ENCODE measurements around the gene CPNE9. TPM values are rescaled to one million over a fixed set of nuclear protein-coding genes. Genes with fewer than 3 reads are reported as not detected.

The CPNE9 gene
- total and polyA plus RNA-seq, 8 donors, result 0.15 to 0.40 (median 0.25) TPM; not detected in 2

- TF ChIP-seq, protein P1, sequence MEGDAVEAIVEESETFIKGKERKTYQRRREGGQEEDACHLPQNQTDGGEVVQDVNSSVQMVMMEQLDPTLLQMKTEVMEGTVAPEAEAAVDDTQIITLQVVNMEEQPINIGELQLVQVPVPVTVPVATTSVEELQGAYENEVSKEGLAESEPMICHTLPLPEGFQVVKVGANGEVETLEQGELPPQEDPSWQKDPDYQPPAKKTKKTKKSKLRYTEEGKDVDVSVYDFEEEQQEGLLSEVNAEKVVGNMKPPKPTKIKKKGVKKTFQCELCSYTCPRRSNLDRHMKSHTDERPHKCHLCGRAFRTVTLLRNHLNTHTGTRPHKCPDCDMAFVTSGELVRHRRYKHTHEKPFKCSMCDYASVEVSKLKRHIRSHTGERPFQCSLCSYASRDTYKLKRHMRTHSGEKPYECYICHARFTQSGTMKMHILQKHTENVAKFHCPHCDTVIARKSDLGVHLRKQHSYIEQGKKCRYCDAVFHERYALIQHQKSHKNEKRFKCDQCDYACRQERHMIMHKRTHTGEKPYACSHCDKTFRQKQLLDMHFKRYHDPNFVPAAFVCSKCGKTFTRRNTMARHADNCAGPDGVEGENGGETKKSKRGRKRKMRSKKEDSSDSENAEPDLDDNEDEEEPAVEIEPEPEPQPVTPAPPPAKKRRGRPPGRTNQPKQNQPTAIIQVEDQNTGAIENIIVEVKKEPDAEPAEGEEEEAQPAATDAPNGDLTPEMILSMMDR (IDR thresholded peaks at IDR 0.05), result no peak
- peaks cover 0 to 100% of the 10 kb centered on the region in 2 donors for H3K36me3 ChIP-seq
These were observed 17.5 kb upstream of the CPNE9 start for GRCh38 chr3:9686050-9686550.

DNA sequence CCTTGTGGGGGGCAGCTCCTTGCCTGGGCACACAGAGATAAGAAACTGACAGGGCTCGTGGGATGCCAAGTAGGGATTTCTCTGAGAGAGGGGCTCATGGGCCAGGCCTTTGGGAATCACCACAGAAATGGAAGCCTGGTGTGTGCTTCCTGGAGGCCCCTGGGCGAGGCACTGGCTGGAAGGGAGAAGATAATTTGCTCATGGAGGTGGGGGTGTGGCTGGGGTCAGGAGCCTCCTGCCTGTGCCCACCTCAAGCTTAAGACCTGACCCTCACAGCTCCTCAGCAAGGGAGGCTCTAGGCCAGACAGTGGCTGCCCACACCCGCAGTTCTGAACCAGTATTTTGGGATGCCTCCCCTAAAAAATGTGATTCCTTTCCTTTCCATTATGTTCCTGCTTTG lies 16.9 kb upstream of the CPNE9 start:
- DNase-seq (no peak), ATAC-seq (no peak)
- no peak overlapping the region for H3K4me3 ChIP-seq
- H3K4me1 ChIP-seq, result no peaks in the 10 kb centered on the region
- H3K27ac ChIP-seq, result no peak overlapping the region
- TF ChIP-seq, protein P1 (IDR thresholded peaks at IDR 0.05), result no peak
- no peaks in the 10 kb centered on the region for H3K27me3 ChIP-seq
- intact Hi-C loops (cut with DNase I), result no loop called here
- H3K9me3 ChIP-seq, result no peaks in the 10 kb centered on the region
- H3K36me3 ChIP-seq, result peaks cover 0 to 100% of the 10 kb centered on the region in 2 donors

More at GRCh38 chr3:9686050-9686550, 17.5 kb upstream of the CPNE9 start:
- Histone ChIP-seq H3K27me3 (no peaks in the 10 kb centered on the region), H3K9me3 (no peaks in the 10 kb centered on the region), H3K27ac (no peak overlapping the region), H3K4me1 (no peaks in the 10 kb centered on the region), H3K4me3 (no peak overlapping the region)
- DNase-seq, result no peak
- intact Hi-C loops (cut with DNase I), result no loop called here
- no peak for ATAC-seq

GRCh38 chr3:9687514-9687913 lies 16.1 kb upstream of the CPNE9 start:
- no peak for ATAC-seq

GRCh38 chr3:9688961-9689360 lies 14.7 kb upstream of the CPNE9 start:
- H3K27ac ChIP-seq, result no peak overlapping the region
- peaks cover 0 to 100% of the 10 kb centered on the region in 2 donors for H3K36me3 ChIP-seq
- H3K27me3 ChIP-seq, result no peaks in the 10 kb centered on the region
- intact Hi-C loops (cut with DNase I), result no loop called here
- H3K4me3 ChIP-seq, result no peak overlapping the region
- no peak for DNase-seq
- ATAC-seq, result no peak
- no peaks in the 10 kb centered on the region for H3K4me1 ChIP-seq
- TF ChIP-seq, protein P1 (IDR thresholded peaks at IDR 0.05), result no peak
- no peaks in the 10 kb centered on the region for H3K9me3 ChIP-seq

More at GRCh38 chr3:9687514-9687913, 16.1 kb upstream of the CPNE9 start:
- Histone ChIP-seq H3K27me3 (no peaks in the 10 kb centered on the region), H3K4me1 (no peaks in the 10 kb centered on the region), H3K4me3 (no peak overlapping the region), H3K36me3 (peaks cover 0 to 100% of the 10 kb centered on the region in 2 donors), H3K27ac (no peak overlapping the region), H3K9me3 (no peaks in the 10 kb centered on the region)
- TF ChIP-seq, protein P1 (IDR thresholded peaks at IDR 0.05), result no peak
- no peak for DNase-seq
- intact Hi-C loops (cut with DNase I), result no loop called here

- no peak overlapping the region for H3K4me3 ChIP-seq
- TF ChIP-seq, protein P1 (IDR thresholded peaks at IDR 0.05), result no peak
- no peaks in the 10 kb centered on the region for H3K9me3 ChIP-seq
- no peak overlapping the region for H3K27ac ChIP-seq
- H3K27me3 ChIP-seq, result no peaks in the 10 kb centered on the region
- intact Hi-C loops (cut with DNase I), result no loop called here
- ATAC-seq (no peak), DNase-seq (no peak)
- H3K4me1 ChIP-seq, result no peaks in the 10 kb centered on the region
- peaks cover 0 to 100% of the 10 kb centered on the region in 2 donors for H3K36me3 ChIP-seq
These were observed 13.9 kb upstream of the CPNE9 start for GRCh38 chr3:9689757-9690156.
